ENCODE data around the gene KCTD18.
A peak's percentile ranks its signal among the peaks of the same experiment; 100 is the strongest.

Gene KCTD18

DNA sequence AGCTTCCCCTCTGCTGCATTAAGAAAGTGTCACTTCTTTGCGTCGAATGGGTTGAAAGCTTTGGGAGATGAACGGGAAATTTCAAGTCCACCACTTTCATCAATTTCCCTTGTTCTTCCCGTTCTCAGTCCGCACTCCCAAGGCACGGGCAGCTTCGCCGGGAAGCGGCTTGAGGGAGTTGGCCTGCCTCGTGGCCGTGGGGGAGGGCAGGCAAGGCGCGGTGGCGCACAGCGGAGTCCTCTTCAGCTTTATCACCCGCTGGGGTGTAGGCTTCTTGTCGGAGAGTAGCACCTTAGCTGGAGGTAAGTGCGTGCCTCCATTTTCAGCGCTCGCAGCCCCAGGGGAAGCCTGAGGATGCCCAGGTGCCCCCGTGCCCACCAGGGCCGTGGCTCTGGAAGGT is 19.9 kb downstream of the KCTD18 start:
- no peak for DNase-seq (ENCODE audit: low read depth)
- H3K4me3 ChIP-seq (ENCODE audit: low read length): no peak overlapping the region
- TF ChIP-seq, protein P1, sequence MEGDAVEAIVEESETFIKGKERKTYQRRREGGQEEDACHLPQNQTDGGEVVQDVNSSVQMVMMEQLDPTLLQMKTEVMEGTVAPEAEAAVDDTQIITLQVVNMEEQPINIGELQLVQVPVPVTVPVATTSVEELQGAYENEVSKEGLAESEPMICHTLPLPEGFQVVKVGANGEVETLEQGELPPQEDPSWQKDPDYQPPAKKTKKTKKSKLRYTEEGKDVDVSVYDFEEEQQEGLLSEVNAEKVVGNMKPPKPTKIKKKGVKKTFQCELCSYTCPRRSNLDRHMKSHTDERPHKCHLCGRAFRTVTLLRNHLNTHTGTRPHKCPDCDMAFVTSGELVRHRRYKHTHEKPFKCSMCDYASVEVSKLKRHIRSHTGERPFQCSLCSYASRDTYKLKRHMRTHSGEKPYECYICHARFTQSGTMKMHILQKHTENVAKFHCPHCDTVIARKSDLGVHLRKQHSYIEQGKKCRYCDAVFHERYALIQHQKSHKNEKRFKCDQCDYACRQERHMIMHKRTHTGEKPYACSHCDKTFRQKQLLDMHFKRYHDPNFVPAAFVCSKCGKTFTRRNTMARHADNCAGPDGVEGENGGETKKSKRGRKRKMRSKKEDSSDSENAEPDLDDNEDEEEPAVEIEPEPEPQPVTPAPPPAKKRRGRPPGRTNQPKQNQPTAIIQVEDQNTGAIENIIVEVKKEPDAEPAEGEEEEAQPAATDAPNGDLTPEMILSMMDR (IDR thresholded peaks at IDR 0.05; ENCODE audit: insufficient read depth, low read depth, low read length, missing control alignments): no peak

DNA sequence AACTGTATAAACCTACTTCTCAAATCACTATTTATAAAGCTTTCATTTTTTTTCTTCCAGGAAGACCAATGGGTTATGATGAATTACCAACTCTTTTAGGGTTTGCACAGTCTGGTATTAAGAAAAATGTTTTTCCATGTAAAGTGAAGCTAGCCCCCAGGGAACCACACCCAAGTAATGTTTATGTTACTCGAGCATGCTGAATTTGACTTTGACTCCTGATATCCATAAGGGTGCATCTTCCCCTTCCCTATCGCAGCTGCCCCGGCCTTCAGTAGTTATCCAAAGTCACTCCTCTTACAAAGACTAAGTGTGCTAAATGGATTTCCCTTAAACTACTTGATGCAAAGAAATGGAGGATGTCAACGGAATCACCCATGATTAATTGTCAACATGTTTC is 21.7 kb downstream of the KCTD18 start:
- DNase-seq (ENCODE audit: low read depth): no peak
- H3K4me3 ChIP-seq (ENCODE audit: low read length): no peak overlapping the region
- TF ChIP-seq, protein P1 (IDR thresholded peaks at IDR 0.05; ENCODE audit: insufficient read depth, low read depth, low read length, missing control alignments): no peak

GRCh38 chr2:200486529-200486928 is 23.3 kb downstream of the KCTD18 start:
- TF ChIP-seq, protein P1 (IDR thresholded peaks at IDR 0.05; ENCODE audit: insufficient read depth, low read depth, low read length, missing control alignments): no peak
- peak; percentile 44 for DNase-seq (ENCODE audit: low read depth)
- no peak overlapping the region for H3K4me3 ChIP-seq (ENCODE audit: low read length)

GRCh38 chr2:200484934-200485333 is 24.9 kb downstream of the KCTD18 start:
- H3K4me3 ChIP-seq (ENCODE audit: low read length): no peak overlapping the region
- peak; percentile 25 for DNase-seq (ENCODE audit: low read depth)
- TF ChIP-seq, protein P1 (IDR thresholded peaks at IDR 0.05; ENCODE audit: insufficient read depth, low read depth, low read length, missing control alignments): no peak

DNA sequence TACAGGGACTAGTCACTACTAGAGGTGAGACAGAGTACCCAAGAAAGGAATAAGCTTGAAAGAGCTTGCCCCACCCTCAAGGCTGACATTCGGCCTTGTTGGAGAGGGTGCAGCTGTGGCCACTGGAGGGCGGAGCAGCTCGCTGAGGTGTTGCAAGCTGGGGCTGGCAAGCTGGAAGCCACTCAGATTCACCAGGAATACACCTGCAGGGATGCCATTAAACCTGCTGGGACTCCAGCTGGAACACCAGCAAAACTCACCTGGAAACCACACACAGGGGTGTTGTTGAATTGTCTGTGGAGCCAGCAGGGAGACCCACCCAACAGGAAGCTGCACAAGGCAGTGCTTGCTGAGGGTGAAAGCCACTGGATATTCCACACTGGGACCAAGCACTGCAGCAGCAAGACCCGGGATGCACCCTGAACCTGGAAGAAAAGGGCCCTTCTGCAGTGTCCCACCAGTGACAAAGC is 26.1 kb downstream of the KCTD18 start:
- H3K4me3 ChIP-seq (ENCODE audit: low read length): no peak overlapping the region
- DNase-seq (ENCODE audit: low read depth): peak; percentile 86
- TF ChIP-seq, protein P1 (IDR thresholded peaks at IDR 0.05; ENCODE audit: insufficient read depth, low read depth, low read length, missing control alignments): peak; percentile 88

DNA sequence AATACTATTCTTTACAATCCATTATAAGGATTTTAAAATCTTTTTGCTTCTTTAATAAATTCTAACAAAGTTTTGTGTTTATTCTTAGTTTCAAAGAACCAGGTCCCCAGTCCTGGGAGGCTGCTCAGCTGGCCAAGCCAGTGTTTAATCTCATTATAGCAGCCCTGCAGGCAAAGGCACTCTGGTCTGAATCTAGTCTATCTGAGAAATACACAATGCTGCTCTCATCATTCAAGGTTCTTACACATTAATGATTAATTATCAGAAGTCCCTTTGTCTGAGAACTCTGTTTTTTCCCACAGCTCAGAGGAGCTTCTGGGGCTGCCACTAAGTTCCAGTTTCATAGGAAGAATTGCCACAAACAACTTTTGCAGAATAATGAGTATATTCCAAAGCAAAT is 27.7 kb downstream of the KCTD18 start:
- TF ChIP-seq, protein P1 (IDR thresholded peaks at IDR 0.05; ENCODE audit: insufficient read depth, low read depth, low read length, missing control alignments): no peak
- no peak for DNase-seq (ENCODE audit: low read depth)
- no peak overlapping the region for H3K4me3 ChIP-seq (ENCODE audit: low read length)

DNA sequence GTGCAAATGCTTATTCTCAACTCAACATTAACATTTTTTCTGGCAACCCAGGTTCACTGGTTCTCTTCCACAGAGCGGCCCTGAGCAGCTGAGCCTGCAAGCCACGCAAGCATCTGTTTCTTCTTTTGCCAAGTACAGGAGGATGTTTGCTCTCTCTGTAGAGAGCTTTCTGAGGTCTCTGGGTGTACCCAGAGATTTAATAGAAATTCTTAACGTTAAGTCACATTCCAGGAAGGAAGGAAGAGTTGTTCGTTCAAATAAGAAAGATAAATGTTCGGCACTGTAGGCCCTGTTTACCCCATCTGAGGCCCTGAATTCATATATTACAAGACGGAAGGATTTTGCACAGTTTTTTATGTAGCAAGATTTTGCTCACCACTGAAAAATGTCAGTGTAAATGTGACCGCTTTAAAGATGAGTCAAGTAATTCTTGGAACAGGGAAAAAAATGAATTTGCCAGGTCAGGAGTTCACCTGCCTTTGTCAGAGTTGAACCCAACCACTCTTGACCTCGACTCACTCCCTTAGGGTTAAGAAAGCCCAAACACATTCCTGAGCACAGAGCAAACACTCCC is 30.1 kb downstream of the KCTD18 start:
- DNase-seq (ENCODE audit: low read depth): peak; percentile 52
- TF ChIP-seq, protein P1 (IDR thresholded peaks at IDR 0.05; ENCODE audit: insufficient read depth, low read depth, low read length, missing control alignments): no peak
- H3K4me3 ChIP-seq (ENCODE audit: low read length): no peak overlapping the region
